HG03045 (cell line): ENCODE measurements around the gene C19orf33.

Experiments used
- ATAC-seq: cut with Tn5 transposase; IDR thresholded peaks from one replicate; pipeline ENCODE4 v1.9.1; 2021; ENCODE audit warnings: mild to moderate bottlenecking, moderate library complexity; ENCODE audit not compliant: unreplicated experiment

C19orf33 gene

DNA sequence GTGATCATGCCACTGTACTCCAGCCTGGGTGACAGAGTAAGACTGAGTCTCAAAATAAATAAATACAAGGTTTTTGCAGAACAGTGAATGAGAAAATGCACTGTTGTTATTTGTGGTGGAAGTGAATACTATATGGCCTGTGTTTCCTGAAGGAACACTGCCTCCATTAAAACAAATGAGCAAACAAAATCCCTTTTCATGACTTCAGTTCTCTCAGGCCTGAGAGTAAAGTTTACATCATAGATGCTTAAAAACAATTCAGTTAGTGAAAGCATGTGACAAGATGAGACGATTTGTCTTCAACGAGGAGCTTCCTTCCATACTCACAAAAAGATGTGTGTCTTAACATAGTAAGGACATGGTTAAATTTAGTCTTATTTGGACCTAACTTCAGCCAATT, 25.3 kb upstream of the C19orf33 start:
- no peak for ATAC-seq

DNA sequence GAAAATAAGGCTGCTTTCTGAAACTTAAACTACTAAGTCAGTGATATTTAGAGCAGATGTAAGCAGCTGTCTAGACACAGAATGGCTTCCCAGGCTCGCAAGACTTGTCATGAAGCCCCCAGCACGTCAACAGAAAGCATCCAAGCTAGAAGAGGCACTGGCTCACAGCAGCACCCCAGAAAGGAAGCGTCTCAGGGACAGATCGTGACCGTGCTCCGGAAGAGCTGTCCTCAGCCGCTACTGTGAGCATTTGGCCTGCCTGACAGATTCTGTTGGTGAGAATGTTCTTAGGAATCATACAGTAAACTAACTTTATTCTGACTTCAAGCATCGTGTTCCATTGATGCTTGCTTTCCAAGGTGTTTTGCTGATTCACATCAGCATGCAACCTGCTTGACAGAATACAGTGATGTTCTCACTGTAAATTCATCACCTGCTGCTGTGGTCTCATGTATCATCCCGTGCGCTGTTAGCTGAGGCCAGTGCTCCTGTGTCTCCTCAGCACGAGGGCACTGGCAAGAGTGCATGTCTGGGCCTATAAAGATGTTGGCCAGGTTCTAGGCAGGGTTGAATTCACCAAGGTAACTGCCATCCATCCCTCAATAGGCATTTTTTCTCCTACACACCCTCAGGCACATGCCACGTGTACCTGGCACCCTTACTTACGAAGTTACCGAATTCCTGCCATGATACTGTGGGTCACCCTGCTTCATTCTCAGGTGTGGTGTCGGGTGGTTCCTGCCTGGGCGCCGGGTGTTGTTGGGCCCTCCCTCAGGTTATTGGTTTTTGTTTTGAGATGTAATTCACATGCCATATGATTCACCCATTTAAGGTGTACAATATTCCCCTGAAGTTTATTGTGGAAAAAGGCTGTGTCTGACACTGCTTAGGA, 23.8 kb upstream of the C19orf33 start:
- no peak for ATAC-seq

DNA sequence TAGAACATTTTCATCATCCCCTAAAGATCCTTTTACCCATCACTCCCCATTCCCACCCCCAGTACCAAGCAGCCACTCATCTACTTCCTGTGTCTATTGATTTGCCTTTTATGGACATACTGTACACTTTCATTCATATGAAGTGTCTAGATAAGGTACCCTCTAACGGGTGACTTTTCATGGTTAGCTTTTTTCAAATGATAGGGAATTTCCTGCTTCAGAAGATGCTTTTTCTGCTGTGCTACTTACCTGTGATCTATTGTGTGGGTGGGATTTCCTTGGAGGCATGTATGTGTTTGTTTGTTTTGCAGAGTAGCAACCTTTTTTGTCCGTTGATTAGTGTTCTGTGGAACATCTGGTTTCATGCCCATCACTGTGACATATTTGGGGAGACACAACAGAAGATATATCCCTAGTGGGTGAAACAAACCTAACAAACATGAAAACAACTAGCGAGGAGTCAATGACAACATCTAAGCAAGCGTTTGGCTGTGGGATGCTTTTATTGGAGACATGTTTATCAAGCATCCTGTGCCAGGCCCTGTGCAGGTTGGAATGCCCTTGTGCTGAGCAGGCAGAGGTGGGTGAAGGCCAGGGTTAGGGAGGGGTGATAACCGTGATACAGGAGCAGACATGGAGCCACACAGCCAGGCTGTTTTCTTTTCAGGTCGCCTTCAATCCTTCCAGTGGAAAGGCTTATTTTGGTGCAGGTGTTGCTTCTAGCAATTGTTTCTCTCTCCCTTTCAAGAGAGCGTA, 22.1 kb upstream of the C19orf33 start:
- ATAC-seq, result no peak

DNA sequence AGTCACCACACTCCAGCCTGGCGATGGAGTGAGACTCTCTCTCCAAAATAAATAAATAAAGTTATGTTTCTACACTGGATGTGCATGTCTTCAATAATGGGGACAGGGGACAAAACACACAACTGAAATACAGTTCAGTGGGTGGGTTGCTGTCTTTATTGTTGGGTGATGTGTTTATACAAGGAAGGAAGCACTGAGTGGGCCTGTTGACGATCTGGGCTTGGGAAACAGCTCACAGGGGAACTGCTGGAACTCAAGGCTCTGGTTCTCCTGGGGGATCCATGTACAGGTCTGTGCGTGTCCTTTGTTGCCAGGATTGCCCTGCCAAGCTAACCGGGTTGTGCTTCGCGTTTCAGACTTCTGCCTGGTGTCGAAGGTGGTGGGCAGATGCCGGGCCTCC, 20.8 kb upstream of the C19orf33 start:
- ATAC-seq, result no peak

DNA sequence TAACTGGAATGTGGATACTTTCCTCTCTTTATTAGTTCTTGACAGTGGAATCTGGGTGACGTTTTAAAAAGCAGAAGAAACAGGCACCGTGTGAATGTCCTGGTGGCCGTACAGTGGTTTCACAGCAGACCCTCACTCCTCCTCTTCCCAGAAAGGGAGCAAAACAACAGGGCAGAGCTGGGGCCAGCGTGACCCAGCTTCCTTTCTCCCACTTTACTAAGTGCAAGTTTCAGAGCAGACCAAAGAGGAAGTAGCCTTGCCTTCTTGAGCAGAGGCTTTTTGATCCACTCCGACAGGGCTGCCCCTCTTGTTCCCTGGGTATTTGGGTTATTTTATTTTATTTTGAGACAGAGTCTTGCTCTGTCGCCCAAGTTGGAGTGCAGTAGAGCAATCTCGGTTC, 19.6 kb upstream of the C19orf33 start:
- no peak for ATAC-seq

DNA sequence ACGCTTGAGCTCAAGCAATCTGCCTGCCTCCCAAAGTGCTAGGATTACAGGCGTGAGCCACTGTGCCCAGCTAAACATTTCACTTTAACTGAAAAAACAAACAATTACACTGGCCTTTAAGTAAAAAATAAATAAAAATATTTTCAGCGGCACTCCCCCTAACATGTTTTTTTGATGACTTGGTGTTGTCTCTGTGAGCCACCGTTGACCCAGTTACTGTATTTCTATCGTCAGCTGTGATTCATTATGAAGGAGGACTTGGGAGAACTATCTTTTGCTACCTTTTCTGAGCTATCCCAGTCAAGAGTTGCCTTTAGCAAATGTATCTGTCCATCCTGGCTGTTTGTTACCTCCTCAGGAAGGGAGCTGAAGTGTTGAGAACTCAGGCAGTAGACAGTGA, 18.5 kb upstream of the C19orf33 start:
- ATAC-seq, result no peak

DNA sequence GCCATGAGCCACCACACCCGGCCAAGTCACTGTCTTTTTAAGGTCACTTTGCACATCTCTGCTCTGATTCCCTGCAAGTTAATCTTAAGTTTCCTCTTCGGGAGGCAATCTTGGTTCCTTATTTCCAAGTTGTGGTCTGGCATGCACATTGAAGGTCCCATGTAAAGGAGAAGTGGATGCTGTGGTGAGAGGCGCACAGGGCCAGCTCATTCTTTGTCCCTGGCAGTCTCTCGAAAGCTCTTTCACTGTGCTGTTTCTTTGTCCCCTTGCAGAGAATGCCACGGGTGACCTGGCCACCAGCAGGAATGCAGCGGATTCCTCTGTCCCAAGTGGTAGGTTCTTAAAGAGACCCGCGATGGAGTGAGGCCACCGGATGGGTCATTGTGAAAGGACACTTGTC, 16.4 kb upstream of the C19orf33 start:
- ATAC-seq, result no peak

DNA sequence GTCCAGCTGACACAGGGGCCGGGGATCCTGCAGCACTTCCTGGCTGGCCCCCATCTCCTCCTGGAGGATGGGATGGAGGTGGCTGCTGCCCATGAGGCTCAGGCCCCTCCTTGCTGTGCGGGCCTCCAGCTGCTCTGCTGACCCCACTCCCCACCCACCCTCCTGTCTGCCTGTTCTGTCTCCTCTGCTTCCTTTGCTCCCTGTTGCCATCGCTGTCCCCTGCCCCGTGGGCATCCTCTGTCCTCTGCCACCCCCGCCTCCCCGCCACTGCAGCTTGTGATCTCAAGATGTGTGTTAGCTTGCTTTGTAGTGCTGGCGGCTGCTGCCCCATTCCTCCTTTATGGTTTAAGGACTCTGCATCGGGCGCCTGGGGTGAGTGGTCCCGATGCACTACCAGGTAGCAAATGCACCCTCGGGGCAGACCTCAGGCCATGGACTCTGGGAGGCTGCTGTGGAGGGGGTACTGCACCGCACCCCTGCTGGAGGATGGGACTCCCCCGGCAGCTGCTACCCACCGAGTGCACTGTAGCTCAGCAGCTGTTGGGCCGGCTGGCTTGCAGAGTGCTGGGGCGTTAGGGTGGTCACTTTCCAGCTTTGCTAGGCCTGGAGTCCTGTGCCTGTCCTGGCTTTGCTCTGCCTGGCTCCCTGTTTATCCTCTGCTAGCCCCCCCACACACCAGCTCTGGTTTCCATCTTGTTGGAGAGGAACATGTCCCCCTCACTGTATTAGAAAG, 15.8 kb upstream of the C19orf33 start:
- ATAC-seq, result no peak

DNA sequence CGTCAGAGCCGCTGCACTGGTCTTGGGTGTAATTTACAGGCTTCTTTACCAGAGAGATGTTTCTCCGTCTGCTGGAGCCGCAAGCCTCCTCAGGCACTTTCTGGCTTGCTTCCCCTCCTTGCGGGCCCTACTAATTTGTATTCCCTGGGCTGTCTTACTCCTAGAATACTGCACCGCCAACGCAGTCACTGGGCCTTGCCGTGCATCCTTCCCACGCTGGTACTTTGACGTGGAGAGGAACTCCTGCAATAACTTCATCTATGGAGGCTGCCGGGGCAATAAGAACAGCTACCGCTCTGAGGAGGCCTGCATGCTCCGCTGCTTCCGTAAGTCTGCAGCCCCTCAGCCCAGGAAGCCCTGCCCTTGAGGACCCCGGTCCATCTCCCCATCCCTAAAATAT, 14.1 kb upstream of the C19orf33 start:
- ATAC-seq, result no peak

DNA sequence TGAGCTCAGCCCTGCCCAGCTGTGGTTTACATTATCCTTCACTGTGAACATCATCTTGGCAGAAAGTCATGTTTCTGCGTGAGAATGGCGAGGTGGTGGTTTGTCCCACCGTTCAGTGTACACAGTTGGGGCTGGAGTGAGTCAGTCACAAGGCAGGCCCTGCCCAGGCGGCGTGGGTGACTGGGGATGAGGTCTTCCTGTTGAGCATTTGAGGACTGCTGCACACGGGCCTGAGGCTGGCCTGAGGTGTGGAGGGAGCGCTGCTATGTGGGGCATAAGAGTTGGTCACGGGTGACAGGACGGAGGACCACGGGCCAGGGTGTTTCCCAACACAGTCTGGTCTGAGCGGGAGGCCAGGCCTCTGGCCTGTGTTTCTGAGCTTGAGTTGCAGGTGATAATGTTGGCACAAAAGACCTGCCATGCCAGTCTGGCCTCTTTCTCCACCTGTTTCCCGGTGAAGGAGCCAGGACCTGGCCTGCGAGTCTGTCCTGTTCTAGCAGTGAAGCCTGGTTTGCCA, 13.4 kb upstream of the C19orf33 start:
- no peak for ATAC-seq

DNA sequence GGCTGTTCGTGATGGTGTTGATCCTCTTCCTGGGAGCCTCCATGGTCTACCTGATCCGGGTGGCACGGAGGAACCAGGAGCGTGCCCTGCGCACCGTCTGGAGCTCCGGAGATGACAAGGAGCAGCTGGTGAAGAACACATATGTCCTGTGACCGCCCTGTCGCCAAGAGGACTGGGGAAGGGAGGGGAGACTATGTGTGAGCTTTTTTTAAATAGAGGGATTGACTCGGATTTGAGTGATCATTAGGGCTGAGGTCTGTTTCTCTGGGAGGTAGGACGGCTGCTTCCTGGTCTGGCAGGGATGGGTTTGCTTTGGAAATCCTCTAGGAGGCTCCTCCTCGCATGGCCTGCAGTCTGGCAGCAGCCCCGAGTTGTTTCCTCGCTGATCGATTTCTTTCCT, 12.2 kb upstream of the C19orf33 start:
- ATAC-seq, result no peak

DNA sequence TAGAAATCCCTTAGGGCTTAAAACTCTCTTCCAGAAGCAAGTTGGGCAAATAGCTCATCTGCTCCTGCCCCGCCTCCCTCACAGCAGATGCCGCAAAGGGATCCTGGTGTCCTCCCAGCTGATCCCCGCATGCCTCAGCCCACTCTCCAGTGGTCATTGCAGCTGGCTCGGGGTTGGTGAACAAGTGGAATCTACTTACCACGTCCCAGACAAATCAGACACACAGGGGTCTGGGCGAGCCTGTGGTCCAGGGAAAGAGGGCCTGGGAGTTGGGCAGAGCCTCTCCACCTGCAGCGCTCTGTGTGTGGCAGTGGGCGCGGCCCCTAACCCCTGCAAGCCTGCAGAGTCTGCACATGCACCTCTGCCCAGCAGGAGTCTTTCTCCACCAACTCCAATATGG, 10.8 kb upstream of the C19orf33 start:
- no peak for ATAC-seq

DNA sequence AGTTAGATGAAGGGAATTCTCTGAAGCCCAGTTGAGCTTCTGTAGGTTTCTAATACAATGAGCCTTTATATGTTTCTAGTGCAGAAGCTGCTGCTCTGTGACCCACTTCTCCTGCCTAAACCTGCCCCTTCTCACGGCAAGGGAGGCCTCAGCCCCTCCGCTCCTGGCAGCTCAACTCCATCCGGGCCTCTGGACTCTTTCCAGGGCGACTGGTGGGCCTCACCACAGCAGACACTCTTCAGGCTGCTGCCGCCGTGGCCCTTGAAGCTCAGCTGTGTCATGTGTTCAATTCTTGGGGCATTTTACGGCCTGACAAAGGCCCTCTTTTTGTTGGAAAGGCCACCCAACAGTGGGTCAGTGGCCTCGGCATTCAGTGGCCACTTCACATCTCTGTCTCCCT, 10.0 kb upstream of the C19orf33 start:
- ATAC-seq, result no peak

DNA sequence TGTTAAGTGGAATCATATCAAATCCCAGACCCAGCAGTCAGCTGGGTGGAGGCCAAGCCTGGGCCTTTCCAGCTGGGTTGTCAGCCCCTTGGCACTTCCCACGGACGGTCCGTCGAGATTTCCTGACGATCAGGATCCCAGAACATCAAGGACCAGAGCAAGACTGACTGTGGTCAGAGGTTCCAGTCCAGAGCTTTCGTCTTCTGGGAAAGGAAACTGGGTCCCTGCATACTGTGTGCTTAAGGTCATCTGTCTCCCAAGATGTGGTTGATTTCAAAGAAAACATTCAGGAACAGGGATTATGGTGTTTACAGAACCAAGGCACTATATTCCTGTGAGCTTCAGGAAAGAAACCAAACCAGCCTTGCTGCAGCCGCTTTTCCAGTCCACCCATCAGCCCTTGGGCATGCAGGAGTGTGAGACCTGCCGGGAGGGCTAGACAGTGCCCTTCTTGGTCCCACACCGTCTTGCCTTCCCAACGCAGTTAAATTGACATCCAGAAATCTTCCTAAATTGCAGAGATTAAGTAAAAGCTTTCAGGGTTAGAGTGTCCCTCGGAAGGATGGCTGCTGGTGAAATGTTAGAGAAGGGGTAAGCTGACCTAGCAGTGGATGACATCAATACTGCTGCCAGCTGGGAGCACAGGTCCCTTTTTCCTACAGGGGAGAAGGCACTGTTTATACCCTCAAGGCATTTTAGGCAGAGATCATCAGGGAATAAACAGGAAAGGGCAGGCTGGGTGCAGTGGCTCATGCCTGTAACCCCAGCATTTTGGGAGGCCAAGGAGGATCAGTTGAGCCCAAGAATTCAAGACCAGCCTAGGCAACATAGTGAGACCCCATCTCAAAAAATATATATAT, 5.0 kb upstream of the C19orf33 start:
- ATAC-seq, result no peak

DNA sequence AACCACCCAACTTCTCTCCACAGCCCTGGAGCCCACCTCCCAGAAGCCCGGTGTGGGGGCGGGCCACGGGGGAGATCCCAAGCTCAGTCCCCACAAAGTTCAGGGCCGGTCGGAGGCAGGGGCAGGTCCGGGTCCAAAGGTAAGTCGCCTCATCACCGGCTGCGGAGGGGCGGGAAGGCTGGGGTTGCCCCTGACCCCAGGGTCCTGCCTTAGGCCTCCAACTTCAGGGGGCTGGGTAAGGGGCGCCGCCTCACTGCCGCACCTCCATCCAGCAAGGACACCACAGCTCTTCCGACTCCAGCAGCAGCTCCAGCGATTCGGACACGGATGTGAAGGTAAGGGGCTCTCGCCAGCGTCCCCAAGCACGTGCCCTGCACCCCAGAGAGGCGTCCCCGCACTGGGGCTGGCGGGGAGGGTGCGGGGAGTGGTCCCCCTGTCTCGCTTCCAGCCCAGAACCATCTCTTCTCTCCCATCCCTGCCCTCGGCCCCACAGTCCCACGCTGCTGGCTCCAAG, 358 bp downstream of the C19orf33 start:
- no peak for ATAC-seq

DNA sequence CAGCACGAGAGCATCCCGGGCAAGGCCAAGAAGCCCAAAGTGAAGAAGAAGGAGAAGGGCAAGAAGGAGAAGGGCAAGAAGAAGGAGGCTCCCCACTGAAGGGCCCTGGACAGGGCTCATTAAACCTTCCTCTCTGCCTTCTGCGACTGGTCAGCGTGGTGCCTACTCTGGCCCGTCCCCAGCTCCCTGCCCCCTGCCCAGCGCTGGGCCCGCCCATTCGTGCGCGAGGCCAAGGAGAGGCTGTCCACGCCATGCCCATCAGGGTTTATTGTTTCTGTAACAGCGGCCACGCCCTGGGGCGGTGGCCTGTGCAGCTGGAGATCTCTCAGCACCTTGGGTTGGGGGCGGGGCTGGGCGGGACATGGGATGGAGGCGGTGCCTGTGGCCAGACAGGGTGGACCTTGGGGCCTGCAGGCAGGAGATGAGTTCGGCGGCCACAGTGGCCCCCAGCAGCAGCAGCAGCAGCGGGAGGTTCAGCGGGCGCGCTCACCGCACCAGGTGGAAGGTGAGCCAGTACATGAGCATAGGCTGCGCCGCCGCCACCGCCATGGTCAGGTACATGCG, 897 bp downstream of the C19orf33 start:
- ATAC-seq, result no peak

DNA sequence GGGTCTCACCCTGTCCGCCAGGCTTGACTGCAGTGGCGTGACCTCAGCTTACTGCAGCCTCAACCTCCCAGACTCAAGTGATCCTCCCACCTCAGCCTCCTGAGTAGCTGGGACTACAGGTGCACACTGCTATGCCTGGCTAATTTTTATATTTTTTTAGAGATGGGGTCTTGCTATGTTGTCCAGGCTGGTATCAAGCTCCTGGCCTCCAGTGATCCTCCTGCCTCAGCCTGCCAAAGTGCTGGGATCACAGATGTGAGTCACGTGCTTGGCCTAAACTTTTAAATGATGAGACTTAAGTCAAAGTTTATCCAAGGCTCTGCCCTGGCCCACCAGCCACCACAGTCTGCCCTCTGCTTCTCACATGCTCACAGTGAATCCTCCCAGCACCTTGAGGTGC, 2.2 kb downstream of the C19orf33 start:
- no peak for ATAC-seq

DNA sequence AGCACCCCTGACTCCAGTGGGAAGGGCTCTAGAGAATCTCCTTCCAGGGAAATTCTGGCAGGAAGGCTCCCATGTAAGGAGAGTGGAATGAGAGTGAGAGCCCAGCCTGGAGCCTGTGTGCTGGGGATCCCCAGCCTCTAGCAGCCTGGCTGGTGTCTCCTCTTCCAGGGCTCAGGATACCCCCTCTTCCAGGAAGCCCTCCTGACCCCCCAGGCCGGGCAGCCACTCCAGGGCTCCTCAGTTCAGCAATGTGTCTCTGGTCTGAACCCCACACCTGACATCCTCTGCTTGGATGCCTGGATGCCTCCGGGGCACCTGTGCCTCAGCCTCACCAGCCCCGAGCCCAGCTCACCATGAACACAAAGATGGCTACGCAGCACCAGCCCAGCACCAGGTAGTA, 3.0 kb downstream of the C19orf33 start:
- no peak for ATAC-seq

DNA sequence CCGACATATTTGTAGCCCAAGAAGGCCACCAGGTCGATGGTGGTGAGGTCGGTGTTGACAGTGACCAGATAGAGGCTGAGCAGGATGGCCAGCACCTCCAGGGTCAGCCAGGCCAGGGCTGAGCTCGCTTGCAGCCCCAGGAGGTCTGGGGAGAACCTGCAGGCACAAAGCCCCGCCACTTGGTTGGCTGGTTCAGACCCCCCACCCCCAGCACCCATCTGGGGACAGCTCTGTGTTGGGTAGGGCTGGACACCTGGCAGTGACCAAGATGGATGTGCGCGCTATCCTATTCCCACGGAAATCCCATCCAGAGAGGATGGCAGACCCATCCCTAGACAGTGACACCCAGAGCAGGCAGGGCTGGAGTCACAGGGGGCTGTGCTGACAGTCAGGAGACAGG, 3.5 kb downstream of the C19orf33 start:
- ATAC-seq, result no peak
